Measurements from ENCODE around the gene CTNS.

The CTNS gene

DNA sequence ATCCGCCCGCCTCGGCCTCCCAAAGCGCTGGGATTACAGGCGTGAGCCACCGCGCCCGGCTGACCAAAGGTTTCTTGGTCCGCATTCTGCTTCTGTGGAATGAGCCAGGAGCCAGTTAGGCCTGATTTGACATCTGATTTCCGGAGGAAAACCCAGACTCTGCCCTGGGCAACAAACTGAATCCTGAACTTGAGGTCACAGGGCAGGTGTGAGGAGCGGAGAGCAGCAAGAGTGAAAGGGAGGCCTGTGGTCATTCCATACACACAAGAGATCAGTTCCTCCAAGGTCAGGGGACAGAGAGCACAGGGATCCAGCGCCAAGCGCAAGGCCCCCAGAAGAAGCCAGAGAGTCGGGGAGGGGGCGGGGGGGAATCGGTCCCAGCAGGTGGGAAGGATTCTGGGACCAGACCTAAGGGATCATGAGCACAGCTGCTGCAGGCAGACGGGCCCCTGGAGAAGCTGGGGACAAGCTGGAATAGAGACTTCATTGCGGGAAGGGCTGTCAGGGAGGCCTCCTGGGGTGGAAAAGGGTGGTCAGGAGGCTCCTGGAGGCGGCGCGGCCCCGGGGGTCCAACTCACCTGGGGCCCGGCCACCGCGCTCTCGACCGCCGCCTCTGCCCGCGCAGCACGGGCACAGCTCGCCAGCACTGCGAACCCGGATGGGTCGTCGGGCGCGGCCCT lies 946 bp upstream of the CTNS start:
- no peak for DNase-seq (ENCODE audit: low read depth)
- H3K4me3 ChIP-seq (ENCODE audit: low read length): peak overlapping the region; percentile 86
- TF ChIP-seq, protein P1, sequence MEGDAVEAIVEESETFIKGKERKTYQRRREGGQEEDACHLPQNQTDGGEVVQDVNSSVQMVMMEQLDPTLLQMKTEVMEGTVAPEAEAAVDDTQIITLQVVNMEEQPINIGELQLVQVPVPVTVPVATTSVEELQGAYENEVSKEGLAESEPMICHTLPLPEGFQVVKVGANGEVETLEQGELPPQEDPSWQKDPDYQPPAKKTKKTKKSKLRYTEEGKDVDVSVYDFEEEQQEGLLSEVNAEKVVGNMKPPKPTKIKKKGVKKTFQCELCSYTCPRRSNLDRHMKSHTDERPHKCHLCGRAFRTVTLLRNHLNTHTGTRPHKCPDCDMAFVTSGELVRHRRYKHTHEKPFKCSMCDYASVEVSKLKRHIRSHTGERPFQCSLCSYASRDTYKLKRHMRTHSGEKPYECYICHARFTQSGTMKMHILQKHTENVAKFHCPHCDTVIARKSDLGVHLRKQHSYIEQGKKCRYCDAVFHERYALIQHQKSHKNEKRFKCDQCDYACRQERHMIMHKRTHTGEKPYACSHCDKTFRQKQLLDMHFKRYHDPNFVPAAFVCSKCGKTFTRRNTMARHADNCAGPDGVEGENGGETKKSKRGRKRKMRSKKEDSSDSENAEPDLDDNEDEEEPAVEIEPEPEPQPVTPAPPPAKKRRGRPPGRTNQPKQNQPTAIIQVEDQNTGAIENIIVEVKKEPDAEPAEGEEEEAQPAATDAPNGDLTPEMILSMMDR (conservative IDR thresholded peaks at IDR 0.05; ENCODE audit: low read depth, low read length): no peak

DNA sequence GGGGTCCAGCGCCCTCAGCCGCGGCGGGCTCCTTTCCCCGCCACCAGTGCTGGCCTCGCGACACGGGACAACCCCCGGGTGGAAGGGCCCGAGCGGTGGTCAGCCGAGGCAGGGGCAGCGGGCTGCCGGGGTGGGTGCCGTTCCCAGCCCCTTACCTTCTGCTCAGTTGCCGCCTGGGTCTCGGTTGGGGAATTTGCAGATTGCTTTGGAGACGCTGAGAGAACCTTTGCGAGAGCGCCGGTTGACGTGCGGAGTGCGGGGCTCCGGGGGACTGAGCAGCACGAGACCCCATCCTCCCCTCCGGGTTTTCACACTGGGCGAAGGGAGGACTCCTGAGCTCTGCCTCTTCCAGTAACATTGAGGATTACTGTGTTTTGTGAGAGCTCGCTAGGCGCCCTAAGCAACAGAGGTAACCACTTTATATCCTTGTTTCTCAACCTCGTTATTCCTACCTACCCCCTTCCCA lies 381 bp downstream of the CTNS start:
- DNase-seq (ENCODE audit: low read depth): no peak
- TF ChIP-seq, protein P1 (conservative IDR thresholded peaks at IDR 0.05; ENCODE audit: low read depth, low read length): no peak
- H3K4me3 ChIP-seq (ENCODE audit: low read length): peak overlapping the region; percentile 86

DNA sequence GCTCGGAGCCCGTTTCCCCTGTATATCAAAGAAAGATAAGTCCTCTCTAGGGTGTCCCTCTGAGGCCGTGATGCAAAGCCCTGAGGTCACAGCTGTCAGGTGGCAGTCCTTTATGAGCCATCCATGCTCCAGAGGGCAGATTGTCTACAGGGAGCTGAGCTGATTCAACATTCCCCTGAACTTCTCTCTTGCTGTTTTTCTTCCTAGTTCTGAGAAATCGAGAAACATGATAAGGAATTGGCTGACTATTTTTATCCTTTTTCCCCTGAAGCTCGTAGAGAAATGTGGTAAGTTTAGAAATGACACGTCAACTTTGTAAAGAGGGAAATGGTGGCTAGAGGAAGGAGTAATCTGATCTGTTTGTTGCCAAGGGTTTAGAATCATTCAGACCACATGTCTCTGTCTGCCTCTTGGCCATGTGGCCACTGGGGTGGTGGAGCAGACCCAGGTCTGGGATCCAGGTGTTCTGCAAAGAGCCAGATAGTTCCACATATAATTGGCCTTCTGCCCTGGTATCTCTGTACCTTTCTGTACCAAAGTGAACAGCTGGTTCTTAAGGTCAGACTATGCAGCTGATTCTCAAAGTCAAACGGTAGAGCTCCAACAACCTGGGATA lies 3.5 kb downstream of the CTNS start:
- TF ChIP-seq, protein P1 (conservative IDR thresholded peaks at IDR 0.05; ENCODE audit: low read depth, low read length): no peak
- DNase-seq (ENCODE audit: low read depth): no peak
- no peak overlapping the region for H3K4me3 ChIP-seq (ENCODE audit: low read length)

DNA sequence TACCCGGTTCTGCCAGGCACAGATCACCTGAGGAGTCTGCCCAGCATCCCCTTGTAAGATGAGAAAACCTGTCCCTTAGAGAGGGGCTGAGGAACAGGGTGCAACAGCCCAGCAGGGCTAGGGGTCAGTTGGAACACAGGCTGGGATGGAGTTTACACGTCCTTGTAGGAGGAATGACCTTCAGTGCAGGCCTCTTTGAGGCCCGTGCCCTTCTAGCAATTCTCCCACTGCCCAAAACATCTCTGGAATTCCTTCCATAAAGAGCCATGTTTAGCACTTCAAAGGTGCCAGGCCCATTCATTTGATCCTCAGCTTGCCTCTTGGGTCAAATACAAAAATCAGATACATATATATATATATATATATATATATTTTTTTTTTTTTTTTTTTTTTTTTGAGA lies 4.5 kb downstream of the CTNS start:
- H3K4me3 ChIP-seq (ENCODE audit: low read length): no peak overlapping the region
- no peak for DNase-seq (ENCODE audit: low read depth)
- TF ChIP-seq, protein P1 (conservative IDR thresholded peaks at IDR 0.05; ENCODE audit: low read depth, low read length): no peak

DNA sequence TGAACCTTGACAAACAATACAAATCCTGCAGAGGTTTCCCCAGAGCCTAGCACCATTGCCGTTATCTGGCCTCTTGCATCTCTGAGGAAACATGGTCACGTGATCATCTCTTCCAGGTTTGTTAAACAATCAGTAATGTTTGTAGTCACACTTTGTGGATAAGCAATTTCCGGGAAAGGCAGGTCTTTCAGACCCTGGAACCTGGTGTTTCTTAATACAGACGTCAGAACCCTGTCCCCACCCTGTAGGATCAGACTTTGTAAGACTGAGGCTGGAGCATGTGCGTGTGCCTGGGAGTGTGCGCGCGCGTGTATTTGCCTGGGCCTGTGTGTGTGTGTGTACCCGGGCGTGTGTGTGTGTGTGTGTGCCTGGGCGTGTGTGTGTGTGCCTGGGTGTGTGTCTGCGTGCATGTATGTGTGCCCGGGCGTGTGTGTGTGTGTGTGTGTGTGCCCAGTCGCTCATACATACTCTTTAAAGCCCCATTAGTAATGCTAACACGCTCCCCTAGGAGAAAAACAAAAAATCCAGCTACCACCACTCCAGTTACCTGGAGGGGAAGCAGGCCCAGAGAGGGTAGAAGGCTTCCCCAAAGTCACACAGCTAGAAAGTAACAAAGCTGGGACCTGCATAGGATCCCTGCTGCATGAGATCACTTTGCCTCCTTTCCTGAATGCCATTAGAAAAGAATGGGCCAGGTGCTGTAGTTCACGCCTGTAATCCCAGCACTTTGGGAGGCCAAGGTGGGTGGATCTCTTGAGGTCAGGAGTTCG lies 5.3 kb downstream of the CTNS start:
- DNase-seq (ENCODE audit: low read depth): no peak
- no peak overlapping the region for H3K4me3 ChIP-seq (ENCODE audit: low read length)
- TF ChIP-seq, protein P1 (conservative IDR thresholded peaks at IDR 0.05; ENCODE audit: low read depth, low read length): no peak

DNA sequence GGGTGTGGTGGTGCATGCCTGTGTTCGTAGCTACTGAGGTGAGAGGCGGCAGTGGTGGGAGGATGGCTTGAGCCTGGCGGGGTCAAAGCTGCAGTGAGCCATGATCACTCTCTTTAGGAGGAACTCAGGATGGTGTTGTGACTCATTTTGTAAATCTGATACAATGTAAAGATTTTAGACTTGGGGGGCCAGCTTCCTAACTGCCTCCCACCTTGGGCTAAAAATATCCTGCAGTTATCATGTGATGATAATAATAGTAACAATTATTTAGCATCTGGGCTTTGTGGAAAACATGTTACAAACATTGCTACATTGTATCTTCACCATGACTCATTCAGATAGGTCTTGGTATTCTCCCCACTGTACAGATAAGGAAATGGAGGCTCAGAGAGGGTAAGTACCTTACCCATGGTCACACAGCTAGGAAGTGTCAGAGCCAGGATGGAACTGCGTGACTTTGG lies 7.4 kb downstream of the CTNS start:
- DNase-seq (ENCODE audit: low read depth): no peak
- TF ChIP-seq, protein P1 (conservative IDR thresholded peaks at IDR 0.05; ENCODE audit: low read depth, low read length): no peak
- H3K4me3 ChIP-seq (ENCODE audit: low read length): no peak overlapping the region
